CD4-positive, alpha-beta T cell treated with Interleukin-6 for 4 hours (primary cell): ENCODE measurements around the gene CTIF.

Experiments
- DNase-seq: peaks from one replicate; pipeline ENCODE4 v3.0.0-alpha.2; 2020; ENCODE audit warnings: mixed read lengths

The CTIF gene

DNA sequence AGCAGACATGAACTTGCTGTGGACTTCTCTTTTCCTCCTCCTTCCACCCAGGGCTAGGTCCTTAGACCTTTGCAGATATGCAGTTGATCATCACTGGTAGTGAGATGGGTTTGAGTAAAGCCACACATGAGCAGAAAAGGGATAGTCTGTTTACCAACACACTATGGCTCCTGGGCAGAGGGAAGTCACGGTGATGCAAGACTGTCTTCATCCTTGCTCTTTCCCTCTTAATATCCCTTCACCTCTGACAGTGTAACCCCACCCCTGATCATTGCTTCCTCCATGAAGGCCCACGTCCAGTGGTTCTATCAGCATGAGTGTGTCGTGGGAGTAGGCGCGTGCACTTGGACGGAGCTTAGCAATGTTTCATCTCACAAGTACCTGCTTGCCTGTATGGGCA is 223.2 kb downstream of the CTIF start:
- DNase-seq, result no peak

DNA sequence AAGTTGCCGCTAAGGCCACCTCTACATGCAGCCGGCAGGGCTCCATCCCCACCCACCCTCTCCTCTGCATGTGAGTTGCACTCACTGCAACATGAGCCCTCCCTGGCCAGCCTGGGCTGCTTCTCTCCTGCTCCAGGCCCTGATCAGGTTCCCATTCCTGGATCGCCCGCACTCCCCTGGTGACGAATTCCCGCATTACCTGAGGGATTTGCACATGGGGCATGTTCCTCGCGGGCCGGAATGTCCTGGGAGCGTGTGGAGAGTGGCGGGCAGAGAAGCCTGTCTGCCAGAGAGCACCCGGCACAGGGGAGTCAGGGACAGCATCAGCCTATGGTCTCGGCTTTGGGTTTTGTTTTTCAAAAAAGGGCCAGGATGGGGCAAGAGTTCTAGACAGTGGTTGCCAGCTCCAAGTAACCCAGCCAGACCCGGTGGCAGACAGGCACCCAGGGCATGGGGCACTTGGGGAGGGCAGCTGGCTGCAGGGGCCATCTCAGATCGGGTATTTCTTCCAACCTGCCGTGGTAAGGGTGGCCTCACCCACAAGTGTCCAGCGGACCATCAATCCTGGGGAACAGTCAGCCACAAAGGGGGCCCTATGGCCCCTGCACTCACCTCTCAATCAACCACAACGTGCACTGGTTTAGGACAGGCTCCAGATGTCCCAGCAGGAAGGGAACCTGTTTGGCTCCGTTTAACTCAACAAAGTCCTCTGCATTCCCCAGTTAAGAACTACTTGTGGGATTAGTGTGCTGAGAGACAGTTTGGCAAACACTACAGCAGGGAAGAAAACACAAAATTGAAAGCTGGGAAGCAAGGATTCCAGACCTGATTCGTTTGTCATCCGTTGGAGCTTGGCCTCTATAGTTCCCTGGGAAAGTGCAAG is 224.2 kb downstream of the CTIF start:
- DNase-seq, result no peak

DNA sequence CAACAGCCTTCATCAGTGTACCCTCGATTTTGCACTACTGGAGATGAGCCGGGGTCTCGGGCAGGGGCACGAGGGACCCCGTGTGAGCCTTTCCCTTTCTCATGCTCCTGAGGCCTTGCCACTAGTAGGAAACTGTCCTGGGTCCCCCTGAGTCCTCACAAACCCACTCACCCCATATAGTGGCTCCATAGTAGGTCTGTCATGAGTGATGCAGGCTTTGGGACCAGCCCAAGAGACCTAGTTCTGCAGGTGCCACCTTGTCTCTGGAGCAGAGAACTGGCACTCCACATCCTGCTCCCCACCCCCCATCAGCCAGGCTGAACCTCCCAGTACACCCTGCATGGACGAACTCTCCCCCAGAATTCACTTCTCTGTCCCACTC is 224.9 kb downstream of the CTIF start:
- DNase-seq, result no peak

DNA sequence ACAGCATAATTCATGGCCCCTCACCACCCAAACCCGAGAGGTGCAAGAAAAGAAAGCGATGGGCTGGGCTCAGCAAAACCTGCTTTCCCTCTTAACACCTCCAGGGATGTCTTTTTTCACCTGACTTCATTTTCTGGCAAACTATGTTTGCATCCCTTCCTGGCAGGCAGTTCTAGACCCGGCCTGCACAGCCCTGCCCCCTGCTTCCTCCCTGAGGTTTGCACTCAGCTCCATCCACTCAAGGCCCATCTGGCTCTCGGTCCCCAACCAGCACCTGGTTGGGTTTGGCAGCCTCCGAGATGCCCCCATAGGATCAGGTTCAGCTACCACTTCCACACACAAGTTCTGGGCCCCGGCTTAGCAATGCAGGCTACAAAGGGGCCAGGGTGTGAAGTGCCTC is 226.2 kb downstream of the CTIF start:
- DNase-seq, result no peak

DNA sequence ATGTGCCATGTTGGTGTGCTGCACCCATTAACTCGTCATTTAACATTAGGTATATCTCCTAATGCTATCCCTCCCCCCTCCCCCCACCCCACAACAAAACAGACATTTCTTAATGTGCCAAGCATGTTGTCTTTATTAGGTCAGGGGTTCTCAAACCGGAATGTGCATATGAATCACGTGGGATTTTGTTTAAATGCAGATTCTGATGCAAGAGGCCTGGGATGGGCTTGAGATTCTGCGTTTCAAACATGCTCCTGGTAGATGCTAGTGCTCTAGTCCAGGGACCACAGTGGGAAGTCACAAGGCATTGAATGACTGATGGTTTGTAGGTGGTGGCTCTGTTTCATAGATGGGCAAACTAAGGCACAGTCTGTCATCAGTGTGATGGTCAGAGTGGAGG is 227.2 kb downstream of the CTIF start:
- DNase-seq, result no peak

DNA sequence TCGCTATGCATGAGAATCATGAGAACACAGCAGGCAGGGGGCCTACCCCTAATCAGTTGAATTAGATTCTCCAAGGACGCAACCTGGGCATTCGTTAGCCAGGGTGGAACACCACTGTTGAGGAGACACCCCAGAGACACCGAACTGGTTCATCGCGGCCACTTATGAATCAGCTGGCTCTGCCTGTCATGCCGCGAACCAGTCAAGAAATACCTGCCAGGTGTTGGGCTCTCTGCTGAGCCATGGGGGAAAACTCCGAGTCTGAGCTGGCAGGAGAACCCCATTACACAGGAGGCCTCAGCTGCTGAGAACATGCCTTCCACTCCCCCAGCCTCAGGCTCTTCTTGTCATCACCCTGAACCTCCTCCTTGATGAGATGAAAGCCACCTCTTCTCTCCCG is 227.7 kb downstream of the CTIF start:
- DNase-seq, result no peak

DNA sequence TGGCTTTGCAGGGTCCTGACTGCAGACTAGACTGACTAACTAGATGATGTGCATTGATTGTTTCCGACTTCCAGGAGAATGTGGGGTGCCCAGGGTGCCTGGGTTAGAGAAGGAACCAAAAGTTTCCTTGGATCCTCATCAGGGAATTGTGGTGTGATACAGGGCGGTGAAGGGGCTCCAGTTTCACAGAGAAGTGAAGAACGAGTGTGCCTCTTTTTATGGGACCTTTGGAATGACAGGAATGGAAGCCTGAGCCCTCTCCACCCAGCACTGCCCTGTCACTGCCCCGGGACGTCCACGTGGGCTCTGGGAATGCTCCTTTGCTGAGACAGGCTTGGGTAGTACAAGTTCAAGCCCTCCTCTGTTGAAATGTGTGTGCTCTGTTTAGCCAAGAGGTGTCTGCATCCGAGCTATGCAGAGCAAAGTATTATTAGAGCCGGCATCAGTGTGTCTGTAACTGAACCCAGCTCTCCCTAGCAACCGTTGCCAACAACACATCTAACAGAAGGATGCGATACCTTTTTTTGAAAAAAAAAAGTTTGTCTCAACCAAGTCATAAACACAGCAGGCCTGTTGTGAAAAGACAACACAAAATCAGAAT is 228.4 kb downstream of the CTIF start:
- no peak for DNase-seq

DNA sequence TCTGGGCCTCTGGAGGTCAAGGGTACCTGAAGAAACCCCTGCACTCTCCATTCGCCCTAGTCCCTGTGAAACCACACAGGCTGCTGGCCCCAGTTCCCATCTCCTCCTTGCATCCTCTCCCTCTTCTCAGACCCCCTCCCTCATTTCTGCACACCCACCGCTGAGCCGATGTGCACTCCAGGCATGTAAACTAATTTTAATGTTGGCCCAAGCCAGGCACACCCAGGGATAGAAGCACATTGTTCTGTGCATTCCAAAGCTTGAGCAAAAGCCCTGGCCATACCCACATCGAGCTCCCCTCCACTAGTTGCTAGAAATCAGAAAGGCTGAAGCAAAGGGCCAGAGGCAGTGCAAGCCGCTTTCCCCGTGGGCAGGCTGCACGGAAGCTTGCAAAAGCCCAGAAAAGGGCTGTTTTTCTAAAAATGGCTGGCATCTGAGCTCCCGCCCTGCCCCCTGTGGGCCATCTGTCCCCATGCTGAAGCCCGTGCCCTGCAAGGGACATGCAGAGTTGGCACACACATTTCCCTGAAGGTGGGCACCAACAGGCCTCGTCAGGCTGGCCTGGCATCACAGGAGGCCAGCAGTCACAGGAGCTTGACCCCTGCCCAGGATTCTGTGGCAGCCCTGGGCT is 230.3 kb downstream of the CTIF start:
- no peak for DNase-seq

DNA sequence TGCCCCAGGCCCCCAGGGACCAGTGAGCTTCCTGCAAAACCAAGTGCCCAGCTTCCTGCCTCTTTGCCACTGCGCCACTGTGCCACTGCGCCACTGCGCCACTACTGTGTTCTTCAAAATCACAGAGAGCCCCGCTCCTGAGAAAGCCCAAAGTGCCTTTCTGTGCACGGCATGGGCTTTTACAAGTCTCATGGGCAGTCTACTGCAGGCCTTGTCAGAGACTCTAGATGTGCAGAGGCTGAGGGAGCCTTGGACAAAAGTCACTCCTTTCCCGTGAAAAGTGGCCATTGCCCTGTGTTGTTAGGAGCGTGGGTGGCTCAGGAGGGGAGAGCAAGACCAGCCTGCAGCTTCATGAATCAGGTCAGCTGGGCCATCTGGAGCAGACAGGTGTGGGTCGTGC is 231.4 kb downstream of the CTIF start:
- no peak for DNase-seq

DNA sequence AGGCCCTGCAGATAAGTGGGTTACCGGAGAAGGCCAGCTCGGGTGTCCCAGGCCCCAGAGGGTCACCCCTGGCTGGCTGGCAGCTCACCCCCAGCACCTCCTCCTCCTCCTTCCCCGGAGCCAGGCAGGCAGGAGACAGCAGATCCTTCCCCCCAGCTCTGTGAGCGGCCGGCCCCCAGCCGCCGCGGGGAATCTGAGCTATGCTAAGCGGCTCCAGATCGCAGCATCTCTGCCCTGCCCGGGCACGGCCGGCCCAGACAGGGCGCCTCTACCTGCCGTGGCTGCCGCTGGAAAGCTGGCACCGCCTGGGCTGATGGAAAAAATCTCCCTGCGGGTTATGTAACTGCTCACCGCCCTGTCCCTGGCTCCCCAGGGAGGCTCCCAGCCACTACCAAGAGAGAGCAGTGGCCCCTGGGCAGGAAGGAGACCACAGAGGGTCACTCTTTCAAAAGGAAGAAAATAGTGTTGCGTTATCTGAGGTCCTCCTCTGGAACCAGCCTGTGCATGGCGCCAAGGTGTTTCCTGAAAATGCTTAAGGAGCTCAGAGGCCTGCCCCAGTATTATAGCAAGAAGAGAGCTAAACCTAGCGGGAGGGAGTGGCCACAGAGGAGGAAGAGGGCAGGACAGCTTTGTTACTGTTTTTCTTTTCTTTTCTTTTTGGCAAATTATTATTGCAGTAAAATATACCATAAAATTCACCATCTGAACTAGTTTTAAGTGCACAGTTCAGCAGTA is 233.0 kb downstream of the CTIF start:
- DNase-seq, result no peak

DNA sequence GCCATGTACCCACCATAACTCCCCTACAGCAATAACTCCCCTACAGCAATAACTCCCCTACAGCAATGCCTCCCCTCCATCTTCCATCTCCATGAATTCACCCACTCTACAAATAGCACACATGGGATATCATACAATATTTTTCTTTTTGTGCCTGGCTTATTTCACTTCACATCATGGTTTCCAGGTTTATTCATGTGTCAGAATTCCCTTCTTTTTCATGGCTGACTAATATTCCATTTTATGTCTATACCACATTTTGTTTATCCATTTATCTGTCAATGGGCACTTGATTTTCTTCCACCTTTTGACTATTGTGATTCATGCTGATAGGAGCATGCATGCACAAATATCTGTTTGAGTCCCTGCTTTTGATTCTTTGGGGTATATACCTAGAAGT is 233.6 kb downstream of the CTIF start:
- no peak for DNase-seq

DNA sequence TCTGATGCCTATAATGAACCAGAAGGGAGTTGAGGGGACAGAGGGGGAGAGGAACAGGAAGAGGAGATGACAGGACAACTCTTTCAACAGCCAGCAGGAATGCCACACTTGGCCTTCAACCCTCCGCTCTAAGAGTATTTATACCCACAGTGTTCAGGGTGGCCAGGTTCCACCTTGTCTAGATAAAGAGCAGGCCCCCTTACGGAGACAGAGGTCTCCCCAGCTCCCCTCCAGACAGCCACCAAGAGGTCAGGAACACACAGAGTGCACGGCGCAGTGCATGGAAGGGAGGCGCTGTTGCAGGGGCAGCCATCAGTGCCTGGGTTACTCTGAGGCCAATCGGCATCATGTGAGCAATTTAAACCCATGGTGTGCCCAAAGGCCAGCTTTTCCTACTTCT is 235.0 kb downstream of the CTIF start:
- DNase-seq, result no peak

DNA sequence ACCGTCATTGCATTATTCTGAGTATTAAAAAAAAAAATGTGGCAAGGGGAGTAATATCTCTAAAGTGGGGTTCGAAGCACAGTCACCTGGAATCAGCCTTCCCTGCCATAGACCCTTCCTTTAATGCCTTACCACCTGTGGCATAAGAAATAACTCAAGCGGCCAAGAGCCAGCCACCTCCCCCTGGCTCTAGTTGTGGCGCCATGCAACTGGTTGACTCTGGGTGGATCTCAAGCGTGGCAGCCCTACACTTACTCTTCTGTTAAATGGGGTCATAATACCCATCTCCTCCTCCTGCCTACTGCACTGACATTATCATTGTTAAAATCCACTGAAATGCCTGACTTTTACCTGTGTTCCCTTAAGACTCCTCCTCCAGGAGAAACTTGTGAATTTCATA is 236.1 kb downstream of the CTIF start:
- no peak for DNase-seq

DNA sequence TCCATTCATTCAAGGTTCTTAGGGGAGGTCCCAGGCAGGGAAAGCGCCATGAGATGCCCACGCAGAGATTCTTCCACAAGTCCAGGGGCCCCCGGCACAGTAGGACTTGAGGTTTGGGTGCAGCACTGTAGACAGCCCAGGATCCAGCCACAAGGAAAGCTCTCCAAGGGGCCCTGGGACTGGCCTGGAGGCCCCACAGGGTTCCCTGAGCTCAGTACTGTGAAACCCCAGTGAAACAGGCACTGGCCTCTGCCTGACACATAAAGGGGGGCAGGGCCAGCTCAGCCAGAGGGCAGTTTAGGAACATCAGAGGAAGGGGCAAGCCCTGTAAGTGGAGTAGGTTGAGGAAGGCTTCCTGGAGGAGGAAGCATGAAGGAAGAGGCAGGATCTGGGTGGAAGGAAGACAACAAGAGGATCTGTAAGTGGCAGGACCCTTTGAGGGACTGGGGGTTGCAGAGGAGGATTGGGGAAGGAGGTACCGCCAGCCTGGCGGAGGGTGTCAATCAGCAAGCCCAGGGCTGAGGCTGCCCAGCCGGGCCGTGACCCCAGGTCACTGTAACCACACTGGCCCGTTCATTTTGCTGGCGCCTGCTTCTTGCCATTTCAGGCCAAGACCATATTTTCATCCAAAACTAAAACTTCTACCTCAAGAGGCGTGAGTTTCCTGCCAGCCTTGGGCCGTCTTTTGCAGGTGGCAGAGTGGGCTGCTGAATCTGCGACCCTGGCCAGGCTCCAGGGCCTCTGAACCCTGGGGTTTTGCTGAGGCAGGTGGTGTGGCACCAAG is 236.7 kb downstream of the CTIF start:
- no peak for DNase-seq

DNA sequence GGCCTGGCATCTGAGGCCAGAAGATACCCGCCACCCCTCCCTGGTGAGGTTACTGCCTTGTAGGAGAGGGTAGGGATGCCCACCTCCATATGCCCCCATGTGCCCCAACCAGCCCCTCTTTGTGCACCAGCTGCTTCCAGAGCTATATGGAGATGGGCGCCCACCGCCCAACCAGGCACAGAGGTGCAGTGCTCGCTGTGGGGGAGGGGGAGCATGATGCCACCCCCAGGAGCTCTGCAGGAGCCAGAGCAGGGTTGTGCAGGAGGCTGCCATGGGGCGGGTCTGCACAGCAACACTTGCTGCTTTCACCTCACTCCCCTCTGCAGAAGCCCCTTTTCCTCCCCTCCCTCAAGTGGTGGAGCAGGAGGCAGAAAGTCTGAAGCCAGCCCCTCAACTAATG is 237.3 kb downstream of the CTIF start:
- no peak for DNase-seq

DNA sequence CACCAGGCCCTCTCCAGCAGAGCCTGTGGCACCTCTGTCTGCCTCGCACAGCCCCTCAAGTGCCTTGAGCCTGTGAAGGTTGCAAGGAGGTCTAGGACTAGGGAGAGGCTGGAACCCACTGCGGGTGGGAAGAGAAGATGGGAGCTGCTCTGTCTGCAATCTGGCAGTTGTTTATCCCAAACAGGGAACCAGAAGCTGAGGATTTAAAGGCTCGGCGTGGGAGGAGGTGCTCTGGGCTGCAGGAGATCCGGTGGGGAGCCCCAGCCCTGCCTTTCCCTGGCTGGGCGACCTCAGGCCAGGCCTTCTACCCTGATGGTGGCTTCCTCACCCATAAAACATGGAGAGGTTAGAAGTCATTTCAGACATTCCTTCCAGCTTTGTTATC is 237.8 kb downstream of the CTIF start:
- no peak for DNase-seq

DNA sequence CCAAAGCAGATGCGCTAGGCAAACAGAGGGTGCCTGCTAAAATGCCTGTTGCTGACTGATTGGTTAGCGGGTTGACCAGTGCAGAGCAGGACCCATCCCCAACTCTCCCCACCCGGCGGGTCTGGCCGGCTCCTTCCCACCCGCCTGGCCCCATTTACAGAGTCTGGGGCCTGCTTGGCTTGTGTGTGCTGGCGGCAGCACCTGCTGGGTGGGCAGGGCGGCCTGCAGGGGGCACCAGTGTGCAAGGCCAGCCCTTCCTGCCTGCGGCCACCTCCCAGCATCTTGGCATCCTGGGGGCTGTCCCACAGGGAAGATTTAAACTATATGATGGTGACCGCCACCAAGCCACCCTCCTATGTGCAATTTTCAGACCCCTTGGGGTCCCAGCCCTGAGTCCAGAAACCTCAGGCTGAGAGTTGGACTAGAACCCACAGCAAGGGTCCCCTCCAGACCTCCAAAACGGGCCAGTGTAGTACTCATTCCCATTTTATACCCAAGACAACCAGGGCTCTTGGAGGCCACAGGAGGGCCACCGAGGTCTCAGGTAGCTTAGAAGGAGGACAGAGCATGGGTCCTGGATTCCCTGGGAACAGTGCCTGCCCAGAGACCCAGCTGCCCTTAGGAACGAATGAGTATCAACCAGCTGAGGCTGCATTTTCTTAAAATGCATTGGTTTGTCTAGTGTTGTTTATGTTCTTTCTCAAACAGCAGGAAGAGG is 238.4 kb downstream of the CTIF start:
- DNase-seq, result peak; percentile 77

DNA sequence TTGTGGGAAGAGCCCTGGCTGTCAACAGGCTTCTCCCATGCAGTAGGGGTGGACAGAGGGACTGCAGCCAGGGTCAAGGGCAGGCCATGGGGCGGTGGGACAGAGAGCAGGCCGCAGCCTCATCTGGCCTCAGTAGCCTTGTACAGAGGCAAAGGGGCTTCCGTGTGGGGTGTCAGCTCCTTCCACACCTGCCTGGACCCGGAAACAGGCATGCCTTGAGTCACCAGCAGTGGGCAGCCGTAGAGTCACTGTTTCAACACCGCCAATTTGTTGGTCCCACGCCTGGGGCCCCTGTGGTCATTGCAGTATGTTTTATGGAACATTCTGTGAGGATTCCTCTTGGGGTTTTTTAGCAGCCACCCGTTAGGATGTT is 238.9 kb downstream of the CTIF start:
- DNase-seq, result no peak

DNA sequence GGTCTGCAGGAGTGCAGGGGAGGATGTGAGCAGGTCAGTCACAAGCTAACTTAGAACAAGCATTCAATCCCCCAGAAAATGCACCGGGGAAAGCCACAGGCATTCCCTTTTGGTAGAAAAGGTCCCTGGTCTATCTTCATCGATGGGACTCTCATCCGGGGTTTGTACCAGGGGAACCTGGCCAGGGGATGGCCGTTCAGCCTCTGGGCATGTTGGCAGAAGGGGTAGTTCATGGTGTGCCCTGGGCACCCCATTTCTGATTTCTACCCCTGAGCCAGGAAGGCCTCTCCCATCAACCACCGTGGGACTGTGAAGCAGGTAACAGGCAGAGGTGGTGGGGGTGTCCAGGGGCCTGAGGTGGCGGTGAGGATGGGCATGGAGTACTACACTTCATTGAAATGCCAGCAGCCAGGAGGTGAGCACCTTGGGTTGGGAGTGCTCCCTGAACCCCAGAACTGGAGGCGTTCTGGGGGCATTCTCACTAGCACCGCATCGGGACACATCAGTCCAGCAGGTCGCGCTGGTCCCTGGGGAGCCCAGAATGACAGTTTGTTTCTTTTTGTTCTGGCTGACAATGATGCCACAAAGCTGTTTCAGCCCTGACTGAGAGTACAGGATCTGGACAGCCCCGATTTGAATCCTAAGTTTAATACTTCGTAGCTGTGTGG is 239.6 kb downstream of the CTIF start:
- no peak for DNase-seq

DNA sequence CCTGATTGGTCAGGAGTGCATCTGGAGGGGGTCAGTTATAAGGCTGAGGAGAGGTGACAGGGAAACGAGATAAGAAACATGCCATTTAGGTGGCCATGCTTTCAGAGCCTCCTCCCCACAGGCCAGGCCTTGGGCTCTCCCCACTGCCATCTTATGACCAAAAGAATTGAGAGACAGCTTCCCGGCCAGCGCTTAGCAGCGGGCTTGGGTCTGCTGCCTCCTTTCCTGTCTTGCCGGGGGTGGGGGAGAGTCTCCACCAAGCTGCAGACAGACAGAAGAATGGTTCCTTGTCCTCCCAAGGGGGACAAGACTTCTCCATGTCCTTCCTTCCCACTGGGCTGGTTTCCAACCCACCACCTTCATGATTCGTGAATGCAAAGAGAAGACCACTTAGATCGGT is 240.6 kb downstream of the CTIF start:
- DNase-seq, result no peak

DNA sequence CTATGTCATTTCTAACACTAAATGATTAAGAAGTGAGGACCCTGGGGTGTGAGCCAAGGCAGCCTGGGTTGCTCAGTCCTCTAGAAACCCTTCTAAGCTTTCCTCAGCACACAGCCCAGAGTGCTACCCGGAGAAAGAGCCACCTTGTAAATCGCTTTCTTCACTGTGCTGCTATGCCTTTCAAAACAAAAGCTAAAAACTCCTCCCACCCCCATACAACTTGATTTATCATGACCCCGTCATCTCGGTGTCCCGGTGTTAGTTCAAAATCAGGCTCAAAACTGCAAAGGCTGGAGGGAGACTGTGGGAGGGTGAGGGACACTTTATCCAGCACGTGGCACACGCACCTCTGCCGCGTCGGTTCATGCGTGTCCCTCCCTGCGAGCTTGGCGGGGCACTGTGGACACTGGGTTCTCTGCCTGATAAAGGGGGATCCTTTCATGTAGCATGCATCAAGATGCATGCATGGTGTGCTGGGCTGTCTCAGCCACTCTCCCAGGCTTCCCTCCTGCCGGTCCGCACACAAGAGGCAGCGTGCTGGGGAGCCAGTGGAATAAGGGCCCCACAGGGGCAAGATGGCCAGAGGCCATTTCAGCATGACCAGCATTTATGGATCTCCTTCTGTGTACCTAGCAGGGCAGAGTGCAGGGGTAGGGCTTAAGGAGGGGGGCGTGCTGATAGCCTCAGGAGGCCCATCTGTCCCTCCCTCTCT is 241.5 kb downstream of the CTIF start:
- DNase-seq, result no peak
